ENCODE data around the gene SHISA4.
"Not testable (repeated sequence)": the region's sequence is repeated elsewhere in the genome, so short reads cannot be mapped to it uniquely, and the experiment has no call there.

SHISA4 gene

GRCh38 chr1:201901036-201901435 is 12.3 kb downstream of the SHISA4 start:
- 100% methylated on average over 3 of the region's 6 CpGs for WGBS (ENCODE audit: insufficient coverage)
- H3K27ac ChIP-seq (ENCODE audit: insufficient read depth in 1 of 2, low read depth in 1 of 2, low read length in 2 of 2, poor library complexity in 1 of 2, severe bottlenecking in 2 of 2); POLR2A ChIA-PET; H3K9me3 ChIP-seq (ENCODE audit: control extremely low read depth in 1 of 5, control insufficient read depth in 4 of 5, insufficient read depth in 2 of 5, low read depth in 1 of 5, low read length in 4 of 5); H3K27me3 ChIP-seq (replicated peaks in 2 of 5; ENCODE audit: control insufficient read depth in 4 of 5, insufficient read depth in 5 of 5, low read length in 4 of 5); H3K4me1 ChIP-seq (ENCODE audit: control extremely low read depth in 1 of 4, control insufficient read depth in 4 of 4, insufficient read depth in 4 of 4, low read length in 3 of 4); H3K4me3 ChIP-seq (ENCODE audit: control insufficient read depth in 1 of 7, extremely low read depth in 1 of 7, insufficient read depth in 4 of 7, low read depth in 2 of 7, low read length in 6 of 7); DNase-seq; H3K36me3 ChIP-seq (ENCODE audit: control insufficient read depth in 4 of 4, insufficient read depth in 4 of 4, low read length in 3 of 4): not testable (repeated sequence)
- CTCF ChIA-PET: interaction anchor here (1.4 to 13.8 kb wide), 2 partner anchors 20 to 51 kb away, joined by 3 to 156 read pairs; no protein-coding TSS in a partner anchor

- WGBS (ENCODE audit: insufficient coverage): 100% methylated on average over 2 of the region's 3 CpGs
- Histone ChIP-seq H3K4me3 (ENCODE audit: control insufficient read depth in 1 of 7, extremely low read depth in 1 of 7, insufficient read depth in 4 of 7, low read depth in 2 of 7, low read length in 6 of 7) (no peak overlapping the region), H3K9me3 (ENCODE audit: control extremely low read depth in 1 of 5, control insufficient read depth in 4 of 5, insufficient read depth in 2 of 5, low read depth in 1 of 5, low read length in 4 of 5) (no peaks in the 10 kb centered on the region), H3K36me3 (ENCODE audit: control insufficient read depth in 4 of 4, insufficient read depth in 4 of 4, low read length in 3 of 4) (no peaks in the 10 kb centered on the region), H3K27ac (ENCODE audit: insufficient read depth in 1 of 2, low read depth in 1 of 2, low read length in 2 of 2, poor library complexity in 1 of 2, severe bottlenecking in 2 of 2) (no peak overlapping the region), H3K4me1 (ENCODE audit: control extremely low read depth in 1 of 4, control insufficient read depth in 4 of 4, insufficient read depth in 4 of 4, low read length in 3 of 4) (no peaks in the 10 kb centered on the region), H3K27me3 (replicated peaks in 2 of 5; ENCODE audit: control insufficient read depth in 4 of 5, insufficient read depth in 5 of 5, low read length in 4 of 5) (peaks cover 0 to 4% (median 0%) of the 10 kb centered on the region in 5 experiments)
- CTCF ChIA-PET: interaction anchor here (0.7 to 13.8 kb wide), 2 partner anchors 22 to 79 kb away, joined by 3 to 156 read pairs; no protein-coding TSS in a partner anchor
- POLR2A ChIA-PET: no interaction called here
- DNase-seq: no peak
Observed at GRCh38 chr1:201902198-201902597, 13.5 kb downstream of the SHISA4 start.

GRCh38 chr1:201903135-201903534 is 14.4 kb downstream of the SHISA4 start:
- no peaks in the 10 kb centered on the region for H3K4me1 ChIP-seq (ENCODE audit: control extremely low read depth in 1 of 4, control insufficient read depth in 4 of 4, insufficient read depth in 4 of 4, low read length in 3 of 4)
- H3K27ac ChIP-seq (ENCODE audit: insufficient read depth in 1 of 2, low read depth in 1 of 2, low read length in 2 of 2, poor library complexity in 1 of 2, severe bottlenecking in 2 of 2): no peak overlapping the region
- ChIA-PET CTCF (interaction anchor here (1.4 to 2.0 kb wide), 2 partner anchors 10 to 43 kb away, joined by 4 to 7 read pairs; partner anchors contain the start of gene LMOD1), POLR2A (no interaction called here)
- no peak for DNase-seq
- H3K9me3 ChIP-seq (ENCODE audit: control extremely low read depth in 1 of 5, control insufficient read depth in 4 of 5, insufficient read depth in 2 of 5, low read depth in 1 of 5, low read length in 4 of 5): no peaks in the 10 kb centered on the region
- 99% methylated on average over 5 of the region's 5 CpGs for WGBS (ENCODE audit: insufficient coverage)
- no peak overlapping the region for H3K4me3 ChIP-seq (ENCODE audit: control insufficient read depth in 1 of 7, extremely low read depth in 1 of 7, insufficient read depth in 4 of 7, low read depth in 2 of 7, low read length in 6 of 7)
- H3K36me3 ChIP-seq (ENCODE audit: control insufficient read depth in 4 of 4, insufficient read depth in 4 of 4, low read length in 3 of 4): no peaks in the 10 kb centered on the region
- H3K27me3 ChIP-seq (replicated peaks in 2 of 5; ENCODE audit: control insufficient read depth in 4 of 5, insufficient read depth in 5 of 5, low read length in 4 of 5): peaks cover 0 to 4% (median 0%) of the 10 kb centered on the region in 5 experiments

- ChIA-PET POLR2A (no interaction called here), CTCF (interaction anchor here (2.0 kb wide), 1 partner anchor 8 kb away, joined by 7 read pairs; no protein-coding TSS in a partner anchor)
- Histone ChIP-seq H3K4me1 (ENCODE audit: control extremely low read depth in 1 of 4, control insufficient read depth in 4 of 4, insufficient read depth in 4 of 4, low read length in 3 of 4) (no peaks in the 10 kb centered on the region), H3K9me3 (ENCODE audit: control extremely low read depth in 1 of 5, control insufficient read depth in 4 of 5, insufficient read depth in 2 of 5, low read depth in 1 of 5, low read length in 4 of 5) (no peaks in the 10 kb centered on the region), H3K36me3 (ENCODE audit: control insufficient read depth in 4 of 4, insufficient read depth in 4 of 4, low read length in 3 of 4) (no peaks in the 10 kb centered on the region), H3K27me3 (replicated peaks in 2 of 5; ENCODE audit: control insufficient read depth in 4 of 5, insufficient read depth in 5 of 5, low read length in 4 of 5) (no peaks in the 10 kb centered on the region), H3K27ac (ENCODE audit: insufficient read depth in 1 of 2, low read depth in 1 of 2, low read length in 2 of 2, poor library complexity in 1 of 2, severe bottlenecking in 2 of 2) (no peak overlapping the region), H3K4me3 (ENCODE audit: control insufficient read depth in 1 of 7, extremely low read depth in 1 of 7, insufficient read depth in 4 of 7, low read depth in 2 of 7, low read length in 6 of 7) (no peak overlapping the region)
- 95% methylated on average over 5 of the region's 6 CpGs for WGBS (ENCODE audit: insufficient coverage)
- DNase-seq: no peak
Observed at GRCh38 chr1:201904579-201904978, 15.9 kb downstream of the SHISA4 start.

GRCh38 chr1:201905234-201905890 is 16.7 kb downstream of the SHISA4 start:
- ChIA-PET POLR2A (interaction anchor here (0.7 kb wide), 1 partner anchor 20 kb away, joined by 3 read pairs; no protein-coding TSS in a partner anchor), CTCF (interaction anchor here (1.5 to 2.6 kb wide), 3 partner anchors 10 to 68 kb away, joined by 4 to 10 read pairs (median 7); no protein-coding TSS in a partner anchor)
- Histone ChIP-seq H3K4me3 (ENCODE audit: control insufficient read depth in 1 of 7, extremely low read depth in 1 of 7, insufficient read depth in 4 of 7, low read depth in 2 of 7, low read length in 6 of 7) (no peak overlapping the region), H3K36me3 (ENCODE audit: control insufficient read depth in 4 of 4, insufficient read depth in 4 of 4, low read length in 3 of 4) (no peaks in the 10 kb centered on the region), H3K27ac (ENCODE audit: insufficient read depth in 1 of 2, low read depth in 1 of 2, low read length in 2 of 2, poor library complexity in 1 of 2, severe bottlenecking in 2 of 2) (no peak overlapping the region), H3K4me1 (ENCODE audit: control extremely low read depth in 1 of 4, control insufficient read depth in 4 of 4, insufficient read depth in 4 of 4, low read length in 3 of 4) (no peaks in the 10 kb centered on the region), H3K9me3 (ENCODE audit: control extremely low read depth in 1 of 5, control insufficient read depth in 4 of 5, insufficient read depth in 2 of 5, low read depth in 1 of 5, low read length in 4 of 5) (no peaks in the 10 kb centered on the region), H3K27me3 (replicated peaks in 2 of 5; ENCODE audit: control insufficient read depth in 4 of 5, insufficient read depth in 5 of 5, low read length in 4 of 5) (no peaks in the 10 kb centered on the region)
- DNase-seq: no peak
- 81% methylated on average over 6 of the region's 6 CpGs for WGBS (ENCODE audit: insufficient coverage)

- Histone ChIP-seq H3K4me3 (ENCODE audit: control insufficient read depth in 1 of 7, extremely low read depth in 1 of 7, insufficient read depth in 4 of 7, low read depth in 2 of 7, low read length in 6 of 7) (no peak overlapping the region), H3K9me3 (ENCODE audit: control extremely low read depth in 1 of 5, control insufficient read depth in 4 of 5, insufficient read depth in 2 of 5, low read depth in 1 of 5, low read length in 4 of 5) (no peaks in the 10 kb centered on the region), H3K27me3 (replicated peaks in 2 of 5; ENCODE audit: control insufficient read depth in 4 of 5, insufficient read depth in 5 of 5, low read length in 4 of 5) (no peaks in the 10 kb centered on the region), H3K27ac (ENCODE audit: insufficient read depth in 1 of 2, low read depth in 1 of 2, low read length in 2 of 2, poor library complexity in 1 of 2, severe bottlenecking in 2 of 2) (no peak overlapping the region), H3K36me3 (ENCODE audit: control insufficient read depth in 4 of 4, insufficient read depth in 4 of 4, low read length in 3 of 4) (no peaks in the 10 kb centered on the region), H3K4me1 (ENCODE audit: control extremely low read depth in 1 of 4, control insufficient read depth in 4 of 4, insufficient read depth in 4 of 4, low read length in 3 of 4) (no peaks in the 10 kb centered on the region)
- CTCF ChIA-PET: interaction anchor here (0.7 to 2.6 kb wide), 5 partner anchors 11 to 67 kb away, joined by 3 to 10 read pairs (median 4); no protein-coding TSS in a partner anchor
- POLR2A ChIA-PET: no interaction called here
- DNase-seq: no peak
- WGBS (ENCODE audit: insufficient coverage): 100% methylated on average over 1 of the region's 3 CpGs
Observed at GRCh38 chr1:201906336-201906735, 17.6 kb downstream of the SHISA4 start.

- no peaks in the 10 kb centered on the region for H3K27me3 ChIP-seq (replicated peaks in 2 of 5; ENCODE audit: control insufficient read depth in 4 of 5, insufficient read depth in 5 of 5, low read length in 4 of 5)
- no peak for DNase-seq
- ChIA-PET CTCF (interaction anchor here (0.6 to 3.7 kb wide), 5 partner anchors 12 to 114 kb away, joined by 3 to 17 read pairs (median 3); no protein-coding TSS in a partner anchor), POLR2A (interaction anchor here (0.6 kb wide), 1 partner anchor 342 kb away, joined by 3 read pairs; no protein-coding TSS in a partner anchor)
- 97% methylated on average over 6 of the region's 6 CpGs for WGBS (ENCODE audit: insufficient coverage)
- no peak overlapping the region for H3K27ac ChIP-seq (ENCODE audit: insufficient read depth in 1 of 2, low read depth in 1 of 2, low read length in 2 of 2, poor library complexity in 1 of 2, severe bottlenecking in 2 of 2)
- H3K4me1 ChIP-seq (ENCODE audit: control extremely low read depth in 1 of 4, control insufficient read depth in 4 of 4, insufficient read depth in 4 of 4, low read length in 3 of 4): no peaks in the 10 kb centered on the region
- H3K36me3 ChIP-seq (ENCODE audit: control insufficient read depth in 4 of 4, insufficient read depth in 4 of 4, low read length in 3 of 4): no peaks in the 10 kb centered on the region
- H3K9me3 ChIP-seq (ENCODE audit: control extremely low read depth in 1 of 5, control insufficient read depth in 4 of 5, insufficient read depth in 2 of 5, low read depth in 1 of 5, low read length in 4 of 5): no peaks in the 10 kb centered on the region
- no peak overlapping the region for H3K4me3 ChIP-seq (ENCODE audit: control insufficient read depth in 1 of 7, extremely low read depth in 1 of 7, insufficient read depth in 4 of 7, low read depth in 2 of 7, low read length in 6 of 7)
Observed at GRCh38 chr1:201907621-201908020, 18.9 kb downstream of the SHISA4 start.
